Limb (tissue), 2 donors: ENCODE results near the gene SHMT2.

Source experiments
- DNase-seq, 2 donors: peaks; one replicate each; pipeline ENCODE4 v3.0.0-alpha.2; 2016; ENCODE audit errors: extremely low spot score in 2 of 2

Gene SHMT2

DNA sequence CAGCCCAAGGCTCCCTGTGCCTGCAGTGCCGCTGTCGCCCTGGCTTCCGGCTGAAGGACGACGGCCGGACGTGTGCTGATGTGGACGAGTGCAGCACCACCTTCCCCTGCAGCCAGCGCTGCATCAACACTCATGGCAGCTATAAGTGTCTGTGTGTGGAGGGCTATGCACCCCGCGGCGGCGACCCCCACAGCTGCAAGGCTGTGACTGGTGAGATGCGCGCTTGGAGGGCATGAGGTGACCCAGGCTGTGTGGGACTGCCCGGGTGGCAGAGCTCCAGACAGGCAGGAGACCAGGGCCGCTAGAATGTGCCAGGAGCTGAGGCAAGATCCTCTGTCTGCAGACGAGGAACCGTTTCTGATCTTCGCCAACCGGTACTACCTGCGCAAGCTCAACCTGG lies 32.6 kb upstream of the SHMT2 start:
- DNase-seq: no peak

DNA sequence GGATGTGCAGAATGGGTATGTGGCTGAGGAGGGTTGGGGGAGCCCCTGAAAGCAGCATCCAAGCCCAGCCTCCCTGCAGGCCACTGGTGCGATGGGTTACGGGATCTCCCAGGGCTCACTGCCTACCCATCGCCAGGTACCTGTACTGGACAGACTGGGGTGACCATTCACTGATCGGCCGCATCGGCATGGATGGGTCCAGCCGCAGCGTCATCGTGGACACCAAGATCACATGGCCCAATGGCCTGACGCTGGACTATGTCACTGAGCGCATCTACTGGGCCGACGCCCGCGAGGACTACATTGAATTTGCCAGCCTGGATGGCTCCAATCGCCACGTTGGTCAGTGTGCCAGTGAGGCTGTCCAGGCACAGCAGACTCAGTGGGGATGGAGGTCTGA lies 31.2 kb upstream of the SHMT2 start:
- no peak for DNase-seq

DNA sequence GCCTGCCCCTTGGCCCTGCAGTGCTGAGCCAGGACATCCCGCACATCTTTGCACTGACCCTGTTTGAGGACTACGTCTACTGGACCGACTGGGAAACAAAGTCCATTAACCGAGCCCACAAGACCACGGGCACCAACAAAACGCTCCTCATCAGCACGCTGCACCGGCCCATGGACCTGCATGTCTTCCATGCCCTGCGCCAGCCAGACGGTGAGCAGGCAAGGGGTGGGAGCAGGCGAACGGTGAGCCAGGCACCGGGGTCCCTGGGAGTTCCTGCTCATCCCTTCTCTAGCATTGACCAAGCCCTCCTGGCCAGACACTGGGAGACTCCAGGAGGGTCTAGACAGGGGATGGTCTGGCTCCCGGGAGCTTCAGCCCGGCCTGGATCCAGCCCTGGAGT lies 30.3 kb upstream of the SHMT2 start:
- no peak for DNase-seq

GRCh38 chr12:57200497-57200896 lies 29.0 kb upstream of the SHMT2 start:
- DNase-seq: no peak

DNA sequence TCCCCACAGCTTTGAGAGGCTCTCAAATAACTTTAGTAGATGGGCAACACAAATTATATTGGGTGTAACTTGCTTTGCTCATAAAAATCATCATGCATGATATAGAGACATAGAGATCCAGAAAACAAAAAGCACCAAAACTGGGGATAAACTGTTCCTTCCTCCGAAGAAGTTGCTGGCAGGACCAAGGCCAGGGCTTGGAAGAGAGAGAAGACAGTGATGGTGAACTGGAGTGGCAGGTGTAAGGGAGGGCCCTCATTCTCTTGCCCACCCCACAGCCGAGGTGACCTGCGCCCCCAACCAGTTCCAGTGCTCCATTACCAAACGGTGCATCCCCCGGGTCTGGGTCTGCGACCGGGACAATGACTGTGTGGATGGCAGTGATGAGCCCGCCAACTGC lies 28.3 kb upstream of the SHMT2 start:
- DNase-seq: no peak

DNA sequence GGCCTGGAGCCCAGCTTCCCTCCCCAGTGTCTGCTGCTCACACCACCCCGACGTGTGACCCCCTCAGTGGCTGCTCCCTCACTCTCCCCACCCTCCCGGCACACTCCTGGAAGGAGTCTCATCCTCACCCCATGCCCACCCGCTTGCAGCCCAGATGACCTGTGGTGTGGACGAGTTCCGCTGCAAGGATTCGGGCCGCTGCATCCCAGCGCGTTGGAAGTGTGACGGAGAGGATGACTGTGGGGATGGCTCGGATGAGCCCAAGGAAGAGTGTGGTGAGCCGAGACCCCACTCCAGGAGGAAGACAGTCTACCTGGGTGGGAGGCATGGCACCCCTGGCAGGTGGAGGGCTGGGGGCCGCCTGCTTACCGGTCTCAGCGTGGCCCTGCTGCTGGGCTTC lies 27.9 kb upstream of the SHMT2 start:
- no peak for DNase-seq

- no peak for DNase-seq
These were observed 27.2 kb upstream of the SHMT2 start for GRCh38 chr12:57202321-57202720.

DNA sequence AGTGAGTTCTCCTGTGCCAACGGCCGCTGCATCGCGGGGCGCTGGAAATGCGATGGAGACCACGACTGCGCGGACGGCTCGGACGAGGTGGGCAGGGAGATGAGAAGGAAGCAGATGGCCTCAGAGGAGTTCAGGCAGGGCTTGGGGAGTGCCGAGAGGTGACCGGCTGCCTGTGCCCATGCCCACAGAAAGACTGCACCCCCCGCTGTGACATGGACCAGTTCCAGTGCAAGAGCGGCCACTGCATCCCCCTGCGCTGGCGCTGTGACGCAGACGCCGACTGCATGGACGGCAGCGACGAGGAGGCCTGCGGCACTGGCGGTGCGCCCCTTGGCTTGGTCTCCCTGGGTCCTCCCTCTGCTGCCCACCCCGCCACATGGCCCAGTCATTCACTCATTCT lies 26.3 kb upstream of the SHMT2 start:
- DNase-seq: no peak

GRCh38 chr12:57203791-57204190 lies 25.7 kb upstream of the SHMT2 start:
- no peak for DNase-seq

- no peak for DNase-seq
These were observed 25.1 kb upstream of the SHMT2 start for GRCh38 chr12:57204454-57204853.

- DNase-seq: no peak
These were observed 24.3 kb upstream of the SHMT2 start for GRCh38 chr12:57205186-57205585.

DNA sequence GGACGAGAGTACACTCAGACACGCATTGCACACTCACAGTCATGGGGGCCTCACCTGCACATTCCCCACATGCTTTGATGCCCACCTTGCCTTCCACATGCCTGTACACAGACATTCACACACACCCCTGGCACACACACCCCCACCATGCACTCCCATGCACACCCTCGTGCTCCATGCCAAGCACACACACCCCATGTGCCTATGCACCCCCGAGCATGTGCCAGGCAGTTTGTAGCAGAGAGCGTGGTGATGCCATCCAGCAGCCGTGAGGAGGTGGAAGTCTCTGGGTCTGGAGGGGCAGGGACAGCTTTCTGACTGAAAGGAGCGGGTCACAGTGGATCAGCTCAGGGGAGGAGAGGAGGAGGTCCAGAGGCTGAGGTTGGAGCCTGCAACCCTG lies 23.6 kb upstream of the SHMT2 start:
- DNase-seq: no peak

DNA sequence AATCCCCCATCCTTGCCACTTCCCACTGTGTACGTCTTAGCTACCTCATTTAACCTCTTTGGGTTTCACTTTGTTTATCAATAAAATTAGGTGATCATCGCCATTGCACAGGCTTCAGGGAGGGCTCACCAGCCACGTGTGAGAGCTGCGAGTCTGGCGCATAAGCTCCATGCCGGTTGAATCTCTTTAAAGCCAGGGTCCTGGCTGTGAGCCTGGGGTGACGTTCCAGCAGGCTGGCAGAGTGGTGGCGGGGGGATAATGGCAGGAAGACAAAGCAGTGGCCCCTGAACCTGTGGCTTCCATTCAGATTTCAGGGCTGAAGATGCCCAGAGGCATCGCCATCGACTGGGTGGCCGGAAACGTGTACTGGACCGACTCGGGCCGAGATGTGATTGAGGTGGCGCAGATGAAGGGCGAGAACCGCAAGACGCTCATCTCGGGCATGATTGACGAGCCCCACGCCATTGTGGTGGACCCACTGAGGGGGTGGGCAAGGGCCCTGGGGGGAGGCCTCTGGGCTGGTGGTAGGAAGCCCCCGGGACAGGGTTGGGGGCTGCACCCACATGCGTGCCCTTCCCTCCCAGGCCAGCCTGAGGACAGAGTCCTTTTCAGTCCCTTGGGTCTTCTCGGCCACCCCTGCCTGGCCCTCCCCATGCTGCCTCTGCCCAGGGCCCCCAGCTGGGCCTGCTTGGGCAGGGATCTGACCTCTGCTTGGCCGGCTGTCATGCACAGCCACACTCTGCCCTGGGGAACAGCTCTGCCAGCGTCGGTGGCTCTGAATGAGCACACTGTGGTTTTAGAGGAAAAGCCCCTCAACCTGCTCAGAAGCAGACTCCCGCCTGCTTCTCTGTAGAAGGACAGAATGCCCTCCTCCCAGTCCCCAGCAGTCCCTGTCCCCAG lies 21.5 kb upstream of the SHMT2 start:
- DNase-seq: no peak

- DNase-seq: no peak
These were observed 20.8 kb upstream of the SHMT2 start for GRCh38 chr12:57208631-57209282.

DNA sequence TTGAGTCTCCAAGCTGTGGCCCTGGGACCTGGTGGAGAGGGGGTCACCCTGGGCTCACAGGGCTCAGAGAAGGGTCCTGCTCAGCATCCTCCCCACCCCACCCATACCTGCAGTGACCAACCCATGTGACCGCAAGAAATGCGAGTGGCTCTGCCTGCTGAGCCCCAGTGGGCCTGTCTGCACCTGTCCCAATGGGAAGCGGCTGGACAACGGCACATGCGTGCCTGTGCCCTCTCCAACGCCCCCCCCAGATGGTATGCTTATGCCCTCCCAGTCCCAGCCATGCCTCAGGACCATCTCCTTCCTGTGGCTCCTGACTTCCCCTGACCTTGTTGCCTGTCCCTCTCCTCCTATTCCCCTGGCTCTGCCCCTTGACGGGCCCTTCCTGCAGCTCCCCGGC lies 19.6 kb upstream of the SHMT2 start:
- DNase-seq: no peak

DNA sequence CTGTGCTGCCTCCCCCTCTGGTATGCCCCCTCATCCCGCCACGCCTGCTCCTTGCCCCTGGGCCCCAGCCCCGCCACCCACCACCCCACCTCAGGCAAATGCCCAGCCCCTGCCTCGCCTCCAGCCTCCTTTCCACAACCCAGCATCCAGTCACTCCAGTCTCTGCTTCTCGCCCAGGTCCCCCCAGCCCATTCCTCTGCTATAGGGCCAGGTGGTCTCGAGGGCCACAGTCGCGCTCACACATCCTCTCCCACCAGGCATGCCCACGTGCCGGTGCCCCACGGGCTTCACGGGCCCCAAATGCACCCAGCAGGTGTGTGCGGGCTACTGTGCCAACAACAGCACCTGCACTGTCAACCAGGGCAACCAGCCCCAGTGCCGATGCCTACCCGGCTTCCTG lies 19.1 kb upstream of the SHMT2 start:
- no peak for DNase-seq

GRCh38 chr12:57210926-57211692 lies 18.4 kb upstream of the SHMT2 start:
- DNase-seq: no peak

DNA sequence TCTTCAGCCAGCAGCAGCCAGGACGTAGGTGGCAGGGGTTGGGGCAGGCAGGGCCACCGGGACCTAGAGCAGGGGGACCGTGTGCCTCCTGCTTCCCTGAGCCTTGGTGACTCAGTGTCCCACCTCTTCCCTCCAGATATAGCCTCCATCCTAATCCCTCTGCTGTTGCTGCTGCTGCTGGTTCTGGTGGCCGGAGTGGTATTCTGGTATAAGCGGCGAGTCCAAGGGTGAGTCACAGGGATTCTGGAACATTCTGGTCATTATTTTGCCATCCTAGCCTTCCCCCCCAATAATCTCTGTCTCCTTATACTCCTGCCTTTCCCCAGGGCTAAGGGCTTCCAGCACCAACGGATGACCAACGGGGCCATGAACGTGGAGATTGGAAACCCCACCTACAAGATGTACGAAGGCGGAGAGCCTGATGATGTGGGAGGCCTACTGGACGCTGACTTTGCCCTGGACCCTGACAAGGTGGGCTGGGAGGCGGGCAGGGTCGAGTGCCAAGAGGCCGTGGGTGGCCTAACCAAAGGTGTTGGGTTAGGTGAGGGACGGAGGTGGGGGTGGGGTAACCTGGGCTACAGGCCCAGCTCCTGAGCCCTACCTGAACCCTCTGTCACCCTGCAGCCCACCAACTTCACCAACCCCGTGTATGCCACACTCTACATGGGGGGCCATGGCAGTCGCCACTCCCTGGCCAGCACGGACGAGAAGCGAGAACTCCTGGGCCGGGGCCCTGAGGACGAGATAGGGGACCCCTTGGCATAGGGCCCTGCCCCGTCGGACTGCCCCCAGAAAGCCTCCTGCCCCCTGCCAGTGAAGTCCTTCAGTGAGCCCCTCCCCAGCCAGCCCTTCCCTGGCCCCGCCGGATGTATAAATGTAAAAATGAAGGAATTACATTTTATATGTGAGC lies 17.5 kb upstream of the SHMT2 start:
- DNase-seq: no peak

- DNase-seq: no peak
These were observed 16.8 kb upstream of the SHMT2 start for GRCh38 chr12:57212701-57213057.

GRCh38 chr12:57213058-57213715 lies 16.3 kb upstream of the SHMT2 start:
- peak; percentile 87 to 93 for DNase-seq
